ENCODE measurements around the gene PSME3. TPM values are rescaled to one million over a fixed set of nuclear protein-coding genes. Genes with fewer than 3 reads are reported as not detected.
A peak's percentile ranks its signal among the peaks of the same experiment; 100 is the strongest.
"Not testable (repeated sequence)": the region's sequence is repeated elsewhere in the genome, so short reads cannot be mapped to it uniquely, and the experiment has no call there.

PSME3 gene
- total and polyA plus RNA-seq, 10 donors, result 19.1 to 96.4 (median 73.7) TPM

DNA sequence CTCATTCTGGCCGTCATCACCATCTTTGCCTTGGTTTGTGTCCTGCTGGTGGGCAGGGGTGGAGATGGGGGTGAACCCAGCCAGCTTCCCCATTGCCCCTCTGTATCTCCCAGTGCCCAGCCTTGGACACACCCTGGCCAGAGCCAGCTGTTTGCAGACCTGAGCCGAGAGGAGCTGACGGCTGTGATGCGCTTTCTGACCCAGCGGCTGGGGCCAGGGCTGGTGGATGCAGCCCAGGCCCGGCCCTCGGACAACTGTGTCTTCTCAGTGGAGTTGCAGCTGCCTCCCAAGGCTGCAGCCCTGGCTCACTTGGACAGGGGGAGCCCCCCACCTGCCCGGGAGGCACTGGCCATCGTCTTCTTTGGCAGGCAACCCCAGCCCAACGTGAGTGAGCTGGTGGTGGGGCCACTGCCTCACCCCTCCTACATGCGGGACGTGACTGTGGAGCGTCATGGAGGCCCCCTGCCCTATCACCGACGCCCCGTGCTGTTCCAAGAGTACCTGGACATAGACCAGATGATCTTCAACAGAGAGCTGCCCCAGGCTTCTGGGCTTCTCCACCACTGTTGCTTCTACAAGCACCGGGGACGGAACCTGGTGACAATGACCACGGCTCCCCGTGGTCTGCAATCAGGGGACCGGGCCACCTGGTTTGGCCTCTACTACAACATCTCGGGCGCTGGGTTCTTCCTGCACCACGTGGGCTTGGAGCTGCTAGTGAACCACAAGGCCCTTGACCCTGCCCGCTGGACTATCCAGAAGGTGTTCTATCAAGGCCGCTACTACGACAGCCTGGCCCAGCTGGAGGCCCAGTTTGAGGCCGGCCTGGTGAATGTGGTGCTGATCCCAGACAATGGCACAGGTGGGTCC, 18.4 kb downstream of the PSME3 start:
- H3K27me3 ChIP-seq (replicated peaks in 1 of 7); H3K9me3 ChIP-seq; H3K36me3 ChIP-seq; intact Hi-C loops (cut with DNase I; ENCODE audit: low total_unique reads): not testable (repeated sequence)
- peak; percentile 28 for DNase-seq
- H3K27ac ChIP-seq, result peak overlapping the region in 4 of 8 donors; percentile 20 to 55 (median 42)
- H3K4me3 ChIP-seq, result peak overlapping the region in 4 of 8 donors; percentile 10 to 62 (median 30)
- H3K4me1 ChIP-seq, result peaks cover 0 to 53% (median 21%) of the 10 kb centered on the region in 6 donors
- peak in 1 of 3 donors; percentile 18 for TF ChIP-seq POLR2AphosphoS5 (IDR thresholded peaks at IDR 0.05)
- WGBS, 5 donors, result 82 to 91% (median 87%) methylated on average over 12 to 25 of the region's 28 CpGs

DNA sequence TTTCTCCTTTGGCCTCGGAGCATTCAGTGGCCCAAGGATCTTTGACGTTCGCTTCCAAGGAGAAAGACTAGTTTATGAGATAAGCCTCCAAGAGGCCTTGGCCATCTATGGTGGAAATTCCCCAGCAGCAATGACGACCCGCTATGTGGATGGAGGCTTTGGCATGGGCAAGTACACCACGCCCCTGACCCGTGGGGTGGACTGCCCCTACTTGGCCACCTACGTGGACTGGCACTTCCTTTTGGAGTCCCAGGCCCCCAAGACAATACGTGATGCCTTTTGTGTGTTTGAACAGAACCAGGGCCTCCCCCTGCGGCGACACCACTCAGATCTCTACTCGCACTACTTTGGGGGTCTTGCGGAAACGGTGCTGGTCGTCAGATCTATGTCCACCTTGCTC, 19.2 kb downstream of the PSME3 start:
- H3K9me3 ChIP-seq, result no peaks in the 10 kb centered on the region
- peak overlapping the region in 3 of 8 donors; percentile 20 to 48 (median 35) for H3K27ac ChIP-seq
- intact Hi-C loops (cut with DNase I; ENCODE audit: low total_unique reads), result no loop called here
- H3K36me3 ChIP-seq, result peaks cover 0 to 4% (median 0%) of the 10 kb centered on the region in 6 donors
- TF ChIP-seq, protein P1, sequence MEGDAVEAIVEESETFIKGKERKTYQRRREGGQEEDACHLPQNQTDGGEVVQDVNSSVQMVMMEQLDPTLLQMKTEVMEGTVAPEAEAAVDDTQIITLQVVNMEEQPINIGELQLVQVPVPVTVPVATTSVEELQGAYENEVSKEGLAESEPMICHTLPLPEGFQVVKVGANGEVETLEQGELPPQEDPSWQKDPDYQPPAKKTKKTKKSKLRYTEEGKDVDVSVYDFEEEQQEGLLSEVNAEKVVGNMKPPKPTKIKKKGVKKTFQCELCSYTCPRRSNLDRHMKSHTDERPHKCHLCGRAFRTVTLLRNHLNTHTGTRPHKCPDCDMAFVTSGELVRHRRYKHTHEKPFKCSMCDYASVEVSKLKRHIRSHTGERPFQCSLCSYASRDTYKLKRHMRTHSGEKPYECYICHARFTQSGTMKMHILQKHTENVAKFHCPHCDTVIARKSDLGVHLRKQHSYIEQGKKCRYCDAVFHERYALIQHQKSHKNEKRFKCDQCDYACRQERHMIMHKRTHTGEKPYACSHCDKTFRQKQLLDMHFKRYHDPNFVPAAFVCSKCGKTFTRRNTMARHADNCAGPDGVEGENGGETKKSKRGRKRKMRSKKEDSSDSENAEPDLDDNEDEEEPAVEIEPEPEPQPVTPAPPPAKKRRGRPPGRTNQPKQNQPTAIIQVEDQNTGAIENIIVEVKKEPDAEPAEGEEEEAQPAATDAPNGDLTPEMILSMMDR (IDR thresholded peaks at IDR 0.05 in 8 of 11, conservative IDR thresholded peaks at IDR 0.05 in 3 of 11), result no peak
- TF ChIP-seq POLR2A (IDR thresholded peaks at IDR 0.05), result no peak
- TF ChIP-seq POLR2AphosphoS5 (IDR thresholded peaks at IDR 0.05), result no peak
- WGBS, 5 donors, result 67 to 84% (median 79%) methylated on average over 12 to 15 of the region's 15 CpGs
- no peaks in the 10 kb centered on the region for H3K27me3 ChIP-seq (replicated peaks in 1 of 7)
- peaks cover 0 to 45% (median 18%) of the 10 kb centered on the region in 6 donors for H3K4me1 ChIP-seq
- H3K4me3 ChIP-seq, result peak overlapping the region in 4 of 8 donors; percentile 11 to 62 (median 19)
- DNase-seq, result peak; percentile 34

GRCh38 chr17:42853004-42853403, 19.8 kb downstream of the PSME3 start:
- peaks cover 0 to 4% (median 0%) of the 10 kb centered on the region in 6 donors for H3K36me3 ChIP-seq
- H3K4me1 ChIP-seq, result peaks cover 0 to 43% (median 17%) of the 10 kb centered on the region in 6 donors
- peak overlapping the region in 6 of 8 donors; percentile 11 to 62 (median 14) for H3K4me3 ChIP-seq
- intact Hi-C loops (cut with DNase I; ENCODE audit: low total_unique reads), result no loop called here
- no peak for DNase-seq
- H3K27ac ChIP-seq, result peak overlapping the region in 3 of 8 donors; percentile 20 to 48 (median 35)
- no peaks in the 10 kb centered on the region for H3K9me3 ChIP-seq
- TF ChIP-seq POLR2AphosphoS5 (IDR thresholded peaks at IDR 0.05), result no peak
- TF ChIP-seq, protein P1 (IDR thresholded peaks at IDR 0.05 in 8 of 11, conservative IDR thresholded peaks at IDR 0.05 in 3 of 11), result no peak
- no peak for TF ChIP-seq POLR2A (IDR thresholded peaks at IDR 0.05)
- H3K27me3 ChIP-seq (replicated peaks in 1 of 7), result no peaks in the 10 kb centered on the region
- 55 to 67% (median 58%) methylated on average over 4 of the region's 4 CpGs for WGBS, 5 donors

- TF ChIP-seq POLR2A (IDR thresholded peaks at IDR 0.05) (no peak), POLR2AphosphoS5 (IDR thresholded peaks at IDR 0.05) (no peak)
- TF ChIP-seq, protein P1 (IDR thresholded peaks at IDR 0.05 in 8 of 11, conservative IDR thresholded peaks at IDR 0.05 in 3 of 11), result no peak
- Histone ChIP-seq H3K4me3 (peak overlapping the region in 5 of 8 donors; percentile 11 to 62 (median 13)), H3K9me3 (no peaks in the 10 kb centered on the region), H3K36me3 (peaks cover 0 to 4% (median 0%) of the 10 kb centered on the region in 6 donors), H3K27me3 (replicated peaks in 1 of 7) (no peaks in the 10 kb centered on the region), H3K27ac (peak overlapping the region in 2 of 8 donors; percentile 3 to 27), H3K4me1 (peaks cover 0 to 43% (median 17%) of the 10 kb centered on the region in 6 donors)
- 51 to 74% (median 73%) methylated on average over 5 of the region's 5 CpGs for WGBS, 5 donors
- peak; percentile 25 for DNase-seq
- intact Hi-C loops (cut with DNase I; ENCODE audit: low total_unique reads), result no loop called here
These were observed 20.4 kb downstream of the PSME3 start for GRCh38 chr17:42853597-42853967.
